Measurements from ENCODE around the gene HRH3.

HRH3 gene

GRCh38 chr20:62168061-62168460 is 52.0 kb downstream of the HRH3 start:
- TF ChIP-seq, protein P1, sequence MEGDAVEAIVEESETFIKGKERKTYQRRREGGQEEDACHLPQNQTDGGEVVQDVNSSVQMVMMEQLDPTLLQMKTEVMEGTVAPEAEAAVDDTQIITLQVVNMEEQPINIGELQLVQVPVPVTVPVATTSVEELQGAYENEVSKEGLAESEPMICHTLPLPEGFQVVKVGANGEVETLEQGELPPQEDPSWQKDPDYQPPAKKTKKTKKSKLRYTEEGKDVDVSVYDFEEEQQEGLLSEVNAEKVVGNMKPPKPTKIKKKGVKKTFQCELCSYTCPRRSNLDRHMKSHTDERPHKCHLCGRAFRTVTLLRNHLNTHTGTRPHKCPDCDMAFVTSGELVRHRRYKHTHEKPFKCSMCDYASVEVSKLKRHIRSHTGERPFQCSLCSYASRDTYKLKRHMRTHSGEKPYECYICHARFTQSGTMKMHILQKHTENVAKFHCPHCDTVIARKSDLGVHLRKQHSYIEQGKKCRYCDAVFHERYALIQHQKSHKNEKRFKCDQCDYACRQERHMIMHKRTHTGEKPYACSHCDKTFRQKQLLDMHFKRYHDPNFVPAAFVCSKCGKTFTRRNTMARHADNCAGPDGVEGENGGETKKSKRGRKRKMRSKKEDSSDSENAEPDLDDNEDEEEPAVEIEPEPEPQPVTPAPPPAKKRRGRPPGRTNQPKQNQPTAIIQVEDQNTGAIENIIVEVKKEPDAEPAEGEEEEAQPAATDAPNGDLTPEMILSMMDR (IDR thresholded peaks at IDR 0.05) = no peak

GRCh38 chr20:62167474-62167873 is 52.6 kb downstream of the HRH3 start:
- TF ChIP-seq, protein P1 (IDR thresholded peaks at IDR 0.05) = no peak

DNA sequence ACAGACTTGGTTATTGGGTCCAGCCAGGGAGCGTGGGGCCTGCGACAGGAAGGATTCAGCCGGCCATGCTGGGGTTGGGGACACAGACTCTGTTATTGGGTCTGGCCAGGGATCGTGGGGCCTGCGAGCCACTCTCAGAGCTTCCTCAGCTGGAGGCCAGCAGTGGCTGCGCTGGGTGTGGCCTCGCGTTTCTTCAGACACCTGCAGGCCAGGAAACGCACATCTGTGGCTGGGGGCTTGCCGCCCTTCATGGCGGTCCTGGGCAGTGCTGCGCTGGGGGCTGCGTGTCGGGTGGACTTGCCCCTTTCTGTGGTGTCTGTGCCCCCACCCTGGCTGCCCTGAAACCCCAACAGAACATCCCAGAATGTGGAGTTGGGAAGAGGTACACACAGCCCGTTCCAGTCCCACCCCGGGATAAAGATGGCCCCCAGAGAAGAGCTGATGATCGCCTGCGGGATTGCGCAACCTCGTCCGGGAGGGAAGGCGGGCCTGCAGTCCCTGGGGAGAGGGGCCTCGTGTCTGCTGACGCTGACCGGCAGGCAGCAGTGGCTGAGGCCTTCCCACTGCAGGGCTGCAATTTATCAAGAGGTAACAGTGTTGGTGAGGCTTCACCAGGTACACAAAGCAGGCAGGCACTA is 54.2 kb downstream of the HRH3 start:
- TF ChIP-seq, protein P1 (IDR thresholded peaks at IDR 0.05) = no peak

All from LNCAP (cell line).